Measurements from ENCODE around the gene ARNT2. TPM values are rescaled to one million over a fixed set of nuclear protein-coding genes. Genes with fewer than 3 reads are reported as not detected.

ARNT2 gene
- total RNA-seq, 1 donor: 20.7 TPM

- no peak for DNase-seq (ENCODE audit: low read depth)
- no peak for TF ChIP-seq CTCF (IDR thresholded peaks at IDR 0.05; ENCODE audit: insufficient read depth, low read depth, low read length)
- no peak overlapping the region for H3K4me3 ChIP-seq (ENCODE audit: low read depth, low read length)
These were observed 27.6 kb downstream of the ARNT2 start for GRCh38 chr15:80431635-80432344.

- DNase-seq (ENCODE audit: low read depth): no peak
- TF ChIP-seq CTCF (IDR thresholded peaks at IDR 0.05; ENCODE audit: insufficient read depth, low read depth, low read length): no peak
- no peak overlapping the region for H3K4me3 ChIP-seq (ENCODE audit: low read depth, low read length)
These were observed 28.1 kb downstream of the ARNT2 start for GRCh38 chr15:80432345-80432702.

GRCh38 chr15:80433836-80434235 lies 29.7 kb downstream of the ARNT2 start:
- DNase-seq (ENCODE audit: low read depth): no peak
- TF ChIP-seq CTCF (IDR thresholded peaks at IDR 0.05; ENCODE audit: insufficient read depth, low read depth, low read length): no peak
- no peak overlapping the region for H3K4me3 ChIP-seq (ENCODE audit: low read depth, low read length)

- no peak for DNase-seq (ENCODE audit: low read depth)
- TF ChIP-seq CTCF (IDR thresholded peaks at IDR 0.05; ENCODE audit: insufficient read depth, low read depth, low read length): no peak
- no peak overlapping the region for H3K4me3 ChIP-seq (ENCODE audit: low read depth, low read length)
These were observed 30.9 kb downstream of the ARNT2 start for GRCh38 chr15:80434926-80435720.

GRCh38 chr15:80436511-80437307 lies 32.5 kb downstream of the ARNT2 start:
- no peak for DNase-seq (ENCODE audit: low read depth)
- no peak for TF ChIP-seq CTCF (IDR thresholded peaks at IDR 0.05; ENCODE audit: insufficient read depth, low read depth, low read length)
- H3K4me3 ChIP-seq (ENCODE audit: low read depth, low read length): no peak overlapping the region

GRCh38 chr15:80437334-80437891 lies 33.2 kb downstream of the ARNT2 start:
- DNase-seq (ENCODE audit: low read depth): no peak
- no peak overlapping the region for H3K4me3 ChIP-seq (ENCODE audit: low read depth, low read length)
- no peak for TF ChIP-seq CTCF (IDR thresholded peaks at IDR 0.05; ENCODE audit: insufficient read depth, low read depth, low read length)
